SHP77 treated with DMSO at 0.1 percent for 48 hours (cell line): ENCODE measurements around the gene RP2.
A peak's percentile ranks its signal among the peaks of the same experiment; 100 is the strongest.

ENCODE experiments used
- DNase-seq: peaks from one replicate; lab custom pipeline; 2025; lab: John Stamatoyannopoulos, UW

The RP2 gene

DNA sequence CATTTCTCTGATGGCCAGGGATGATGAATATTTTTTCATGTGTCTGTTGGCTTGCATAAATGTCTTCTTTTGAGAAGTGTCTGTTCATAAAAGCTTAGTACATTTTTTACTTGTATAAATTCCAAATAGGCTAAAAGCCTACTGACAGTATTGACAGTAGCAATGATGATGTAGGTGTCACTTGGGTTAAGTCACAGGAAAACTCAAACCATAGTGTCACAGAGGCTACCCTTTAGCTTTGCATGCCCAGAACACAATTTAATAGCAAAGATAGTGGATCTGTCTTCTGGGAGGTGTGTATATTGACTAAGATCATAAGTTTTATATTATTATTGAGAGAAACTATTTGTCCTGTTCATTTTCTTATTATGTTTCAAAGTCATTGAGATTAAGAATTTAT is 8.1 kb downstream of the RP2 start:
- DNase-seq, result no peak

DNA sequence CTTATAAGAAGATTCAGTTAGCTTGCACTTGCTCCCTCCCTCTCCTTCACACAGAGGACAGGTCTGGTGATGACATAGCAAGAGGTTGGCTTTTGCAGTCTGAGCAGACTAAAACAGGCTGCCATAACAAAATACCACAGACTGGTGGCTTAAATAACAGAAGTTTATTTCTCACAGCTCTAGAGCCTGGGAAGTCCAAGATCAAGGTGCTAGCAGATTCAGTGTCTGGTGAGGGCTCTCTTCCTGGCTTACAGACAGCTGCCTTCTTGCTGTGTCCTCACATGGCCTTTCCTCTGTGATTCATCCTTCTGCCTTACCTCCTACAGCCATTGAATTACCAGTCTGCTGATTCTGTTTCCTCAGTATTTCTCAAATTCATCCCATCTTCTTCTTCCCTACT is 13.1 kb downstream of the RP2 start:
- no peak for DNase-seq

- no peak for DNase-seq
These were observed 13.9 kb downstream of the RP2 start for GRCh38 chrX:46850771-46851170.

DNA sequence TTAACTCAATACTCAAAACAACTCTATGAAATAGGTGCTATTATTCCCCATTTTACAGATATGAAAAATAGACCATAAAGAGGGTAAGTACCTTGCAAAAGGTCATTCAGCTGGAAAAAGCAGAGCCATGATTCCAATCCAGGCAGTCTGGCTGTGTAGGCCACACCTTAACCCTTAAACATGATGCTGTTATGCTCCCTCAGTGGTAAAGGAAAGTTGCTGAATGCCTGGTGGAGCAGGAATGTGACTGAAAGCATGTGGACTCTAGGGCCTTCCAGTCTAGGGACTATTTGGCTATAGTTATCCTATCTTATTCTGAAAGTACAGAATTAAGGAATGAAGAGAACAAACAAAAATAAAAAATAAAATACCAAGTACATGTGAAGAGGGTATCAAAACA is 19.6 kb downstream of the RP2 start:
- DNase-seq, result no peak

GRCh38 chrX:46860557-46860956 is 23.7 kb downstream of the RP2 start:
- DNase-seq, result no peak

DNA sequence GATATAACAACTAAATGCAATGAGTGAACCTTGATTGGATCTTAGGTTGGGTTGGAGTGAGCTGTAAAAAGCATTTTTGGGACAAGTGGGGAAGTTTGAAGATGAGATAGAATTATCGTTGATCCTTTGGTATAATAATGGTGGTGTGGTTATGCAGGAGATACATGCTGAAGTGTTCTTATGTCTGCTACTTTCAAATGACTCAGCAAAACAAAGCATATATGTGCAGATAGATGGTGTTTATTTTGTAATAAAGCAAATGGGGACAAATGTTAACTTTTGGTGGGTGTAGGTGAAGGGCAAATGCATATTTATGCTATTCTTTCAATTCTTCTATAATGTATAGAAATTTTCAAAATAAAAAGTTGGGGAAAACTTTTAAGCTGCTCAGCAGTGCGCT is 26.2 kb downstream of the RP2 start:
- DNase-seq, result no peak

GRCh38 chrX:46864606-46865005 is 27.8 kb downstream of the RP2 start:
- no peak for DNase-seq

GRCh38 chrX:46865281-46865680 is 28.4 kb downstream of the RP2 start:
- no peak for DNase-seq

- DNase-seq, result no peak
These were observed 29.9 kb downstream of the RP2 start for GRCh38 chrX:46866726-46867125.

GRCh38 chrX:46873746-46874145 is 36.9 kb downstream of the RP2 start:
- DNase-seq, result no peak

GRCh38 chrX:46876901-46877300 is 40.1 kb downstream of the RP2 start:
- no peak for DNase-seq

GRCh38 chrX:46882266-46882665 is 45.4 kb downstream of the RP2 start:
- no peak for DNase-seq

- no peak for DNase-seq
These were observed 48.0 kb downstream of the RP2 start for GRCh38 chrX:46884799-46885198.

GRCh38 chrX:46898207-46898606 is 61.4 kb downstream of the RP2 start:
- no peak for DNase-seq

- peak; percentile 68 for DNase-seq
These were observed 66.8 kb downstream of the RP2 start for GRCh38 chrX:46903458-46904242.

DNA sequence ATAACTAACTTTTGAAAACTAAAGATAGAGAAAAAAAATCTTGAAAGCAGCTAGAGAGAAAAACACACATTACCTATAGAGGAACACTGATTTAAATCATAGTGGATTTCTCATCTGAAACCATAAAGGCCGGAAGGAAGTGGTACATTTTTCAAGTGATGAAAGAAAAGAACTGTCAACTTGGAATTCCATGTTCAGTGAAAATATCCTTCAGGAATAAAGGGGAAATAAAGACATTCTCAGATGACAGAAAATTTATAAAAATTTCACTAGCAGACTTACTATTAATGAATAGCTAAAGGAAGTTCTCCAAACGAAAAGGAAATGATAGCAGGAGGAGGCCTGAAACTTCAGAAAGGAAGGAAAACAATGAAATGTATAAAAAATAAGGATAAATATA is 67.8 kb downstream of the RP2 start:
- DNase-seq, result no peak

- DNase-seq, result no peak
These were observed 73.6 kb downstream of the RP2 start for GRCh38 chrX:46910415-46910814.

- DNase-seq, result peak; percentile 18
These were observed 75.3 kb downstream of the RP2 start, which contains the start of gene JADE3 for GRCh38 chrX:46912098-46912602. JADE3 (plus strand) TSS chrX:46912421; CDS start chrX:46984895, 72,474 bp downstream.

- no peak for DNase-seq
These were observed 76.0 kb downstream of the RP2 start for GRCh38 chrX:46912603-46913491.

- DNase-seq, result no peak
These were observed 76.8 kb downstream of the RP2 start for GRCh38 chrX:46913667-46914066.

DNA sequence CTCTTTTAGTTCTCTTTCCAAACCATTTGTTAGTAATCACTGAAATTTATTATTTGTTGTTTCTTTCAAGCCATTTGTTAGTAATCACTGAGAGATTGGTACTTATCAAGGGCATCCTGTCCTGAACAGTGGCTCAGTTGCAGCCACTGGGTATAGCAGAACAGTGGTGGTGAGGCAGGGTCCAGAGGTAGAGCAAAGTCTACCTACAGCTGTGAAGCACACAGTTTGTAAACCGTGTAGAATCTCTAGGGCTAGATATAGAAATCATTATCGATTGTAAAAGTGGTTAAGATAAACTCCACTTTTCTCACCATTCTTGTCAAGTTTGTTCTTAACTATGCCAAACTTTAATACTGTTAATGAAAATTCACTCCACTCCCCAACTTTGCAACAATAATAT is 79.4 kb downstream of the RP2 start:
- no peak for DNase-seq

- no peak for DNase-seq
These were observed 80.8 kb downstream of the RP2 start for GRCh38 chrX:46917622-46918021.

DNA sequence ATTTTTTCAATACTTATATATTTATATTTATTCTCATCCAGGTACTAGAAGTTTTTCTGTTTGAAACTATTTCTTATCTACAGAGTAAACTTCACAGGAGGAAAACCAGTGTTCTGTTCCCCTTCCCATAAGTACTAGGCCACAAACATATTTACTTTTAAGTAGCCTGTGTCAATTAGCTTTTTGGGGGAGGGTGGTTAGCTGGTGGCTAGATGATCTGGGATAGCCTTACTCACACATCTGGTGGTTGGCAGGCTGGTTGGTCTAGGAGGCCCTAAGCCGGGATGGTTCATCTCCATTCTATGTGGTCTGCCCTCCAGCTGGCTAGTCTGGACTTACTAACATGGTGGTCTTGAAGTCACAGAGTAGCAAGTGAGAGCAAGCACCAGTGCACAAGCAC is 81.6 kb downstream of the RP2 start:
- no peak for DNase-seq
